Left ventricle myocardium inferior (tissue), 1 donor: ENCODE results near the gene HCFC1. TPM values are rescaled to one million over a fixed set of nuclear protein-coding genes. Genes with fewer than 3 reads are reported as not detected.
"Not testable (repeated sequence)": the region's sequence is repeated elsewhere in the genome, so short reads cannot be mapped to it uniquely, and the experiment has no call there.

Experiments
- DNase-seq: peaks from one replicate; pipeline ENCODE4 v3.0.0-alpha.2; 2020
- H3K27ac ChIP-seq: fragments of 200-600 bp; replicated peaks from 2 replicates; pipeline ENCODE4 v1.8.0; 2021
- H3K27me3 ChIP-seq: fragments of 200-600 bp; 2 replicates; pipeline ENCODE4 v1.8.0; 2021; ENCODE audit warnings: low read depth
- H3K36me3 ChIP-seq: fragments of 200-600 bp; 2 replicates; pipeline ENCODE4 v1.8.0; 2021
- H3K4me1 ChIP-seq: fragments of 200-600 bp; 2 replicates; pipeline ENCODE4 v1.8.0; 2021
- H3K4me3 ChIP-seq: fragments of 200-600 bp; 2 replicates; pipeline ENCODE4 v1.8.0; 2021; ENCODE audit warnings: mild to moderate bottlenecking, moderate library complexity
- H3K9me3 ChIP-seq: fragments of 200-600 bp; replicated peaks from 2 replicates; pipeline ENCODE4 v1.8.0; 2021
- intact Hi-C: fragments of 100-400 bp; cut with micrococcal nuclease; formaldehyde crosslinking; loops from one replicate; pipeline ENCODE4 v1.11.0; 2022
- total RNA-seq: library from RNA; stranded (reverse); fragmentation: NEBNext Ultra II Directional; extraction: Animal tissue kit (Norgen Biotek cat#: 25700); gene quantifications from one replicate; pipeline ENCODE4 v1.2.1, GENCODE V29; 2021
- TF ChIP-seq, protein P1 (sequence below): fragments of 200-600 bp; IDR thresholded peaks from 2 replicates; pipeline ENCODE4 v1.8.0; 2021; ENCODE audit warnings: antibody characterized with exemption, mild to moderate bottlenecking, borderline replicate concordance
- donor health status: DM: no; HTN: yes; CAD: no; lungs with severe emphysema.

HCFC1 gene
- total RNA-seq, 1 donor from 2014 or later, result 28.4 TPM

DNA sequence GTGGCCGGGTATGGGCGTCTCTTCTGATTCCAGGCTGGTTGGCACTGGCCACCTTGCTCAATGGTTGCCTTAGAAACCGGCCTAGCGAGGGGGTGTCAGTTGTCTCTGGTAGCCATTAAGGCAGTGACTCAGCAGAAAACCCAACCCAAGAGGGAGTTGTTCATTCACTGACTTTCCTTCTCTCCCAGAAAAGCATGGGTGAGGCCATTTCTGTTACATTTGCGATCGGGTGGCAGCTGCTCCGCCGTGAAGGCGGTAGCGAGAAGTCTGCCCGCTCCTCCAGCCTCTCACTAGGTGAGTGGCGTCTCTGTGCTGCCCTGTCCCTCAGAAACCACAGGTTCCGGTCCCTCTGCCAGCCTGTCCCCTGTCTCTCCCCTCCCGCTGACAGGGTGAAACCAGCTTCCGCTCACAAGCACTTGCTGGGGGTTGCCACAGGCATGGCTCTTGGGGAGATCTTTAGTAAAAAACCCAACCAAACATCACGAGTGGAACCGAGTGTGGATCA lies 30.6 kb upstream of the HCFC1 start:
- H3K36me3 ChIP-seq, result no peaks in the 10 kb centered on the region

DNA sequence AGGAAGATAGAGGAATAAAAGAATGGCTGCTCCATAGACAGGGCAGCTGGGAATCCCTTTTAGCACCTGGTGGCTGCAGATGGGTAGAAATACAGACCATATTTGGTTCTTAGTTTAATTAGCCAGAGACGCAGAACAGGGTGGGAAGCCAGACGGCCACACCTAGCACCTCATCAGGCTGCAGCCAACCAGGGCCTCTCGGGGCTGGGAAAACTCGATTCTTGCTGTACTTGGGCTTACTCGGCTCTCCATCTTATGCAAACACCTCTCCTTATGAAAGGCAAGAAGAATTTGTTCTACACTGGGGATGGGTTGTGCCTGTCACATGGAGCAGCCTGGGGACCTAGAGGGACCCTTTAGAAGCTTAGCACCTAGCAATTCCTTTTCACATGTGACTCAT lies 28.4 kb upstream of the HCFC1 start:
- Histone ChIP-seq H3K27me3 (no peaks in the 10 kb centered on the region), H3K27ac (no peak overlapping the region), H3K36me3 (no peaks in the 10 kb centered on the region), H3K9me3 (no peaks in the 10 kb centered on the region), H3K4me1 (no peaks in the 10 kb centered on the region), H3K4me3 (no peak overlapping the region)
- TF ChIP-seq, protein P1, sequence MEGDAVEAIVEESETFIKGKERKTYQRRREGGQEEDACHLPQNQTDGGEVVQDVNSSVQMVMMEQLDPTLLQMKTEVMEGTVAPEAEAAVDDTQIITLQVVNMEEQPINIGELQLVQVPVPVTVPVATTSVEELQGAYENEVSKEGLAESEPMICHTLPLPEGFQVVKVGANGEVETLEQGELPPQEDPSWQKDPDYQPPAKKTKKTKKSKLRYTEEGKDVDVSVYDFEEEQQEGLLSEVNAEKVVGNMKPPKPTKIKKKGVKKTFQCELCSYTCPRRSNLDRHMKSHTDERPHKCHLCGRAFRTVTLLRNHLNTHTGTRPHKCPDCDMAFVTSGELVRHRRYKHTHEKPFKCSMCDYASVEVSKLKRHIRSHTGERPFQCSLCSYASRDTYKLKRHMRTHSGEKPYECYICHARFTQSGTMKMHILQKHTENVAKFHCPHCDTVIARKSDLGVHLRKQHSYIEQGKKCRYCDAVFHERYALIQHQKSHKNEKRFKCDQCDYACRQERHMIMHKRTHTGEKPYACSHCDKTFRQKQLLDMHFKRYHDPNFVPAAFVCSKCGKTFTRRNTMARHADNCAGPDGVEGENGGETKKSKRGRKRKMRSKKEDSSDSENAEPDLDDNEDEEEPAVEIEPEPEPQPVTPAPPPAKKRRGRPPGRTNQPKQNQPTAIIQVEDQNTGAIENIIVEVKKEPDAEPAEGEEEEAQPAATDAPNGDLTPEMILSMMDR, result no peak
- DNase-seq, result no peak
- intact Hi-C loops, result no loop called here

More for the DNA sequence above, 30.6 kb upstream of the HCFC1 start:
- no peak overlapping the region for H3K27ac ChIP-seq
- no peak overlapping the region for H3K4me3 ChIP-seq
- H3K9me3 ChIP-seq, result no peaks in the 10 kb centered on the region
- no peaks in the 10 kb centered on the region for H3K4me1 ChIP-seq
- DNase-seq, result peak; percentile 27
- intact Hi-C loops, result no loop called here
- no peaks in the 10 kb centered on the region for H3K27me3 ChIP-seq
- TF ChIP-seq, protein P1, result no peak

DNA sequence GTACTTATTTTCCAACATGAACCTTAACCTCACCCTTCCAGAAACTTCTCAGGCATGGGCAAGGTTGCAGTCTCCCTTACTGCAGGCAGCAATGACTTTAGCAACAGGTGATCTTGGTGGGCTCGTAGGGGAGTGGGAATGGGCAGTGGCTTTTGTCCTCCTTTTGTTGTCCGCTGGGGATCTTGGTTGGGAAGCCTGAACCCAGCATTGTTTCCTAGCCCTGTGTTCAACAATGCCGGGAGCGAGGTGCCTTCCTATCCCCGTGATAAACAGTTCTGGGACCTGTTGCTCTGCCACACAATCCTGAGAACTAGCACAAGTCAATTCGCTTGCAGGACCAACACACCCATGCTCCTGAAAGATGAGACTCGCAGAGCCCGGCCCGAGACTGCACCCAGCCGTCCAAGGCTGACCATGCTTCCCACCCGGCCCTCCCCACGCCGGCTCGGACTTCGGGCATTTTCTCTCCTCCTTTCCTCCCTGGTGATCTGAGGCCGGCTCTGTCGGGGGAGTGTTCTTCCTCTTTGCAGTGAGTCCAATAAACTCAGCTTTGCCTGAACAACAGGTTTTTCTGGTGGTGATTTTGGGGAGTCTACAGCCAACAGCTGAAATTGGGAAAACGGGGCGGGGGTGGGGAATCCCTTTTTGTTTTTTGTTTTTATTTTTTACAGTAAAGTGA lies 27.9 kb upstream of the HCFC1 start:
- Histone ChIP-seq H3K27ac (no peak overlapping the region), H3K4me3 (no peak overlapping the region), H3K9me3 (no peaks in the 10 kb centered on the region), H3K4me1 (no peaks in the 10 kb centered on the region), H3K27me3 (no peaks in the 10 kb centered on the region), H3K36me3 (no peaks in the 10 kb centered on the region)
- intact Hi-C loops, result no loop called here
- DNase-seq, result no peak
- TF ChIP-seq, protein P1, result no peak

- Histone ChIP-seq H3K4me1 (no peaks in the 10 kb centered on the region), H3K27ac (no peak overlapping the region), H3K9me3 (no peaks in the 10 kb centered on the region), H3K4me3 (no peak overlapping the region), H3K27me3 (no peaks in the 10 kb centered on the region), H3K36me3 (no peaks in the 10 kb centered on the region)
- TF ChIP-seq, protein P1, result no peak
- intact Hi-C loops, result no loop called here
- DNase-seq, result no peak
Observed at GRCh38 chrX:153995504-153995903, 23.9 kb upstream of the HCFC1 start.

DNA sequence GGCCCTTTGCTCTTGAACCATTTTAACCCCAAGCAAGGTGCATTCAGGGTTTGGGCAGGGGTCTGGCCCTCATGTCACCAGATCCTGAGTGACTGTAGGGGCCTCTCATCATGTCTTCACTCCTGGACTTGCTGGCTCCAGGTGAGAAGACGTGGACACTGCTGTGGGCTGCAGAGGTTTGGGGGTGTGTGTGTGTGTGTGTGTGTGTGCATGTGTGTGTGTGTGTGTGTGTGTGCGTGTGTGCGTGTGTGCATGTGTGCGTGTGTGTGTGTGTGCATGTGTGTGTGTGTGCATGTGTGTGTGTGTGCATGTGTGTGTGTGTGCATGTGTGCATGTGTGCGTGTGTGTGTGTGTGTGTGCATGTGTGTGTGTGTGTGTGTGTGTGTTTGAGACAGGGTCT lies 22.8 kb upstream of the HCFC1 start:
- H3K27ac ChIP-seq, H3K4me1 ChIP-seq, H3K36me3 ChIP-seq, H3K4me3 ChIP-seq, DNase-seq, H3K9me3 ChIP-seq, H3K27me3 ChIP-seq, intact Hi-C loops: not testable (repeated sequence)

- Histone ChIP-seq H3K27me3 (no peaks in the 10 kb centered on the region), H3K4me3 (no peak overlapping the region), H3K27ac (no peak overlapping the region), H3K9me3 (no peaks in the 10 kb centered on the region), H3K36me3 (no peaks in the 10 kb centered on the region), H3K4me1 (no peaks in the 10 kb centered on the region)
- TF ChIP-seq, protein P1, result no peak
- intact Hi-C loops, result no loop called here
- no peak for DNase-seq
Observed at GRCh38 chrX:153993978-153994377, 22.4 kb upstream of the HCFC1 start.
